MM.1S (cell line): ENCODE measurements around the gene ANP32A.

Source experiments
- DNase-seq: peaks from one replicate; pipeline ENCODE4 v3.0.0-alpha.2; 2015
- H2AFZ ChIP-seq: fragments of 300-600 bp; sonication (generic); 2 replicates; pipeline ENCODE4 v1.6.0; 2016; ENCODE audit warnings: antibody characterized with exemption, low read length
- H3F3A ChIP-seq: fragments of 300-600 bp; sonication (generic); 2 replicates; pipeline ENCODE4 v1.6.1; 2016; ENCODE audit warnings: mild to moderate bottlenecking, antibody characterized with exemption, low read length, moderate library complexity, mixed read lengths; ENCODE audit not compliant: insufficient read depth
- H3K27ac ChIP-seq: fragments of 300-600 bp; sonication (generic); 2 replicates; pipeline ENCODE4 v1.5.1; 2016; ENCODE audit warnings: mild to moderate bottlenecking, low read length
- H3K27me3 ChIP-seq: fragments of 300-600 bp; sonication (generic); replicated peaks from 2 replicates; pipeline ENCODE4 v1.6.0; 2016; ENCODE audit warnings: low read length; ENCODE audit not compliant: insufficient read depth
- H3K36me3 ChIP-seq: fragments of 300-600 bp; sonication (generic); replicated peaks from 2 replicates; pipeline ENCODE4 v1.6.1; 2016; ENCODE audit warnings: mild to moderate bottlenecking, low read length, mixed read lengths; ENCODE audit not compliant: insufficient read depth
- H3K4me1 ChIP-seq: fragments of 300-600 bp; sonication (generic); 2 replicates; pipeline ENCODE4 v1.6.1; 2016; ENCODE audit warnings: low read length, mixed read lengths
- H3K4me2 ChIP-seq: fragments of 300-600 bp; sonication (generic); 2 replicates; pipeline ENCODE4 v1.6.0; 2016; ENCODE audit warnings: low read depth, low read length
- H3K4me3 ChIP-seq: fragments of 300-600 bp; sonication (generic); 2 replicates; pipeline ENCODE4 v1.5.1; 2016; ENCODE audit warnings: low read length, mixed read lengths
- H3K79me2 ChIP-seq: fragments of 300-600 bp; sonication (generic); 2 replicates; pipeline ENCODE4 v1.6.1; 2016; ENCODE audit warnings: mixed run types, low read length, mixed read lengths
- H3K9ac ChIP-seq: fragments of 300-600 bp; sonication (generic); 2 replicates; pipeline ENCODE4 v1.6.1; 2016; ENCODE audit warnings: low read length, mixed read lengths
- H3K9me2 ChIP-seq: fragments of 300-600 bp; sonication (generic); replicated peaks from 2 replicates; pipeline ENCODE4 v1.6.1; 2016; ENCODE audit warnings: mild to moderate bottlenecking, low read length, mixed read lengths; ENCODE audit not compliant: insufficient read depth
- H3K9me3 ChIP-seq: fragments of 300-600 bp; sonication (generic); replicated peaks from 2 replicates; pipeline ENCODE4 v1.6.1; 2016; ENCODE audit warnings: mild to moderate bottlenecking, low read length, mixed read lengths; ENCODE audit not compliant: insufficient read depth
- H4K20me1 ChIP-seq: fragments of 300-600 bp; sonication (generic); 2 replicates; pipeline ENCODE4 v1.6.1; 2016; ENCODE audit warnings: mild to moderate bottlenecking, low read length, moderate library complexity, mixed read lengths; ENCODE audit not compliant: insufficient read depth
- EZH2 ChIP-seq: fragments of 300-600 bp; sonication (generic); optimal IDR thresholded peaks from 2 replicates; pipeline ENCODE3; 2017; ENCODE audit warnings: low read depth, mild to moderate bottlenecking, antibody characterized with exemption, low read length, mixed read lengths
- EZH2phosphoT487 ChIP-seq: fragments of 300-600 bp; sonication (generic); IDR thresholded peaks from 2 replicates; pipeline ENCODE4 v1.6.1; 2018; ENCODE audit warnings: antibody characterized with exemption, low read length
- TF ChIP-seq, protein P1 (sequence below): fragments of 300-600 bp; sonication (generic); IDR thresholded peaks from 2 replicates; pipeline ENCODE4 v1.5.1; 2016; ENCODE audit warnings: antibody characterized with exemption, low read length, mixed read lengths

The ANP32A gene

DNA sequence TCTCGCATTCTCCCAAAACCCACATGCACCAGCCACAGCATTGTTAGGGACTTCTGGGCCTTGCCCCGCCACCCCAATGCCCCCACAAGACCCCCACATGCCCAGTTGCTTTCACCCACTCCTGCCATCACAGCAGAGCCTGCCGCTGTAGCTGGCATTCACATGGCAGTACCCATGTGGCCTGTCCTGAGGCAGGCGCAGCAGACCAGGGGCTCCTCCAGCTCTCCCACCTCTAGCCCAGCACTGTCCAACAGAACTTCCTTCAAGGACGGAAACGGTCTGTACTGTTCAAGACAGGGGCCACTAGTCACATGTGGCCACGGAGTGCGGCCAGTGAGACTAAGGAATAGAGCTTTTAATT is 32.5 kb downstream of the ANP32A start:
- H3K79me2 ChIP-seq: peaks cover 86% of the 10 kb centered on the region
- H3K9ac ChIP-seq: no peak overlapping the region

DNA sequence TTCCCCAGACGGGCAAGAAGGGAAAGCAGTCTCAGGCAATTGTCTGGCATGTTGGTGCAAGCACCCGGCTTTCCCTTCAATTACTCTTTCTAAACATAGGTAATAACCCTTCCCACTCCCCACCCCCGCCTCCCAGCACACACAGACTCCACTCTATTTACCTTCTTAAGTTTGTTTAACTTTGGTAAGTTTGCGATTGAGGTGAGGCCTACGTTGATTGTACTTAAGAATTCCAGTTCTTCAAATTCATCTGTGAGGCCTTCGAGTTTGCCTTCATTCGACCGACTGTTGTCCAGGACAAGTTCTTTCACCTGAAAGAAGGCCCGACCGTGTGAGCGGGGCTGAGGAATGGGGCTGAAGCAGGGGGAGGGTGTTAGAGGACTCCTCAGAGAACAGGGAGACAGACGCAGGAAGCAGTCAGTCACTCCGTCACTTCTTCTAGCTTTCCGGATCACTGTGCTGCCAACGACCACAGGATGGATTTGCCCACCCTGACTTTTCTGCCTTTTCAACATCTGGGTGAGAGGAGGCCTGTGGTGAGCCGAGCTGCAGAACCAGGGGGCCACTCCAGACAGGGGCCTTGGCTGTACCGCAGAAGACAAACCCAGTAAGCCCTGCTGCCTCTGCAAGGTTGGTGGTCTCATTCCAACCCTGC is 33.0 kb downstream of the ANP32A start:
- H3F3A ChIP-seq: peaks cover 17% of the 10 kb centered on the region
- no peaks in the 10 kb centered on the region for H3K27me3 ChIP-seq
- no peak for TF ChIP-seq EZH2
- no peak for TF ChIP-seq EZH2phosphoT487
- TF ChIP-seq, protein P1, sequence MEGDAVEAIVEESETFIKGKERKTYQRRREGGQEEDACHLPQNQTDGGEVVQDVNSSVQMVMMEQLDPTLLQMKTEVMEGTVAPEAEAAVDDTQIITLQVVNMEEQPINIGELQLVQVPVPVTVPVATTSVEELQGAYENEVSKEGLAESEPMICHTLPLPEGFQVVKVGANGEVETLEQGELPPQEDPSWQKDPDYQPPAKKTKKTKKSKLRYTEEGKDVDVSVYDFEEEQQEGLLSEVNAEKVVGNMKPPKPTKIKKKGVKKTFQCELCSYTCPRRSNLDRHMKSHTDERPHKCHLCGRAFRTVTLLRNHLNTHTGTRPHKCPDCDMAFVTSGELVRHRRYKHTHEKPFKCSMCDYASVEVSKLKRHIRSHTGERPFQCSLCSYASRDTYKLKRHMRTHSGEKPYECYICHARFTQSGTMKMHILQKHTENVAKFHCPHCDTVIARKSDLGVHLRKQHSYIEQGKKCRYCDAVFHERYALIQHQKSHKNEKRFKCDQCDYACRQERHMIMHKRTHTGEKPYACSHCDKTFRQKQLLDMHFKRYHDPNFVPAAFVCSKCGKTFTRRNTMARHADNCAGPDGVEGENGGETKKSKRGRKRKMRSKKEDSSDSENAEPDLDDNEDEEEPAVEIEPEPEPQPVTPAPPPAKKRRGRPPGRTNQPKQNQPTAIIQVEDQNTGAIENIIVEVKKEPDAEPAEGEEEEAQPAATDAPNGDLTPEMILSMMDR: no peak
- H3K4me2 ChIP-seq: no peak overlapping the region
- no peak for DNase-seq
- H3K9ac ChIP-seq: no peak overlapping the region
- H3K36me3 ChIP-seq: peaks cover 17% of the 10 kb centered on the region
- H3K4me3 ChIP-seq: no peak overlapping the region
- H3K9me3 ChIP-seq: no peaks in the 10 kb centered on the region
- peaks cover 22% of the 10 kb centered on the region for H3K4me1 ChIP-seq
- no peak overlapping the region for H3K27ac ChIP-seq
- no peak overlapping the region for H2AFZ ChIP-seq
- no peaks in the 10 kb centered on the region for H3K9me2 ChIP-seq
- H4K20me1 ChIP-seq: peaks cover 17% of the 10 kb centered on the region
- peaks cover 86% of the 10 kb centered on the region for H3K79me2 ChIP-seq

More for the DNA sequence above, 32.5 kb downstream of the ANP32A start:
- Histone ChIP-seq H3F3A (peaks cover 22% of the 10 kb centered on the region), H3K27ac (no peak overlapping the region), H3K9me3 (no peaks in the 10 kb centered on the region), H3K27me3 (no peaks in the 10 kb centered on the region), H3K4me1 (peaks cover 27% of the 10 kb centered on the region), H3K36me3 (peaks cover 13% of the 10 kb centered on the region), H2AFZ (no peak overlapping the region), H3K4me3 (no peak overlapping the region), H3K4me2 (no peak overlapping the region), H3K9me2 (no peaks in the 10 kb centered on the region), H4K20me1 (peaks cover 20% of the 10 kb centered on the region)
- DNase-seq: no peak
- TF ChIP-seq EZH2 (no peak), EZH2phosphoT487 (no peak)
- TF ChIP-seq, protein P1: no peak

DNA sequence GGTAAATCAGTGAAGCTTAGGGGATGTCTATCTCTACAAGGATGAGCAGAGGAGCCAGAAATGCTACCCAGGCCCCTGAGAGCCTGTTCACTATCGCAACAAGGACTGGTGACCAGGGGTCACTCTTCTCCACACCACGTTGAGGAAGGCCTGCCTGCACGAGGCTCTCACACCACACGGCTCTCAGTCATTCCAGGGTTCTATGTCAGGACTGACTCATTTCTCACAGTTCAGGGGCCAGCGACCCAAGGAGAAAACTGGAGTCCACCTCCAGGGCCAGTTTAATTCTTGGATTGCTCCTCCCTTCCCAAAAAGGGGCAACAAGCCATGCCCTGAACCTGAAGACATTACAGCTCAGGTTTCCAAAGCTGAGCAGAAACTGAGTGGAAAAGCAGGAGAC is 33.9 kb downstream of the ANP32A start:
- Histone ChIP-seq H4K20me1 (peaks cover 16% of the 10 kb centered on the region), H3K4me1 (peaks cover 12% of the 10 kb centered on the region), H3K79me2 (peaks cover 76% of the 10 kb centered on the region), H3F3A (peaks cover 7% of the 10 kb centered on the region), H3K4me3 (no peak overlapping the region), H3K36me3 (peaks cover 17% of the 10 kb centered on the region), H3K27me3 (no peaks in the 10 kb centered on the region), H3K27ac (no peak overlapping the region), H3K9ac (no peak overlapping the region), H3K4me2 (no peak overlapping the region), H3K9me2 (no peaks in the 10 kb centered on the region), H3K9me3 (no peaks in the 10 kb centered on the region), H2AFZ (no peak overlapping the region)
- no peak for DNase-seq
- TF ChIP-seq EZH2: no peak
- no peak for TF ChIP-seq EZH2phosphoT487
- TF ChIP-seq, protein P1: no peak
